ENCODE results near the gene ACSL6.

ACSL6 gene

GRCh38 chr5:132046880-132047299 is 35.4 kb upstream of the ACSL6 start:
- DNase-seq = no peak

- DNase-seq = no peak
Observed at GRCh38 chr5:132044207-132044606, 32.7 kb upstream of the ACSL6 start.

GRCh38 chr5:132037353-132037752 is 25.9 kb upstream of the ACSL6 start:
- no peak for DNase-seq

- no peak for DNase-seq
Observed at GRCh38 chr5:132033122-132033521, 21.7 kb upstream of the ACSL6 start.

- no peak for DNase-seq
Observed at GRCh38 chr5:132032196-132032595, 20.7 kb upstream of the ACSL6 start.

- no peak for DNase-seq
Observed at GRCh38 chr5:132030610-132031009, 19.2 kb upstream of the ACSL6 start.

GRCh38 chr5:132029609-132030330 is 18.3 kb upstream of the ACSL6 start:
- no peak for DNase-seq

- DNase-seq = no peak
Observed at GRCh38 chr5:132027027-132027426, 15.6 kb upstream of the ACSL6 start.

GRCh38 chr5:132026516-132027008 is 15.1 kb upstream of the ACSL6 start:
- no peak for DNase-seq

GRCh38 chr5:132025403-132025971 is 14.0 kb upstream of the ACSL6 start:
- no peak for DNase-seq

- peak; percentile 33 for DNase-seq
Observed at GRCh38 chr5:132024789-132025402, 13.4 kb upstream of the ACSL6 start.

GRCh38 chr5:132024117-132024435 is 12.6 kb upstream of the ACSL6 start:
- no peak for DNase-seq

GRCh38 chr5:132023258-132024116 is 12.0 kb upstream of the ACSL6 start:
- no peak for DNase-seq

- no peak for DNase-seq
Observed at GRCh38 chr5:132022737-132023136, 11.3 kb upstream of the ACSL6 start.

GRCh38 chr5:132021654-132022053 is 10.2 kb upstream of the ACSL6 start:
- DNase-seq = no peak

GRCh38 chr5:132020568-132021339 is 9.3 kb upstream of the ACSL6 start:
- DNase-seq = no peak

GRCh38 chr5:132019857-132020555 is 8.5 kb upstream of the ACSL6 start:
- peak; percentile 90 for DNase-seq

- peak; percentile 34 for DNase-seq
Observed at GRCh38 chr5:132019337-132019736, 7.9 kb upstream of the ACSL6 start.

- DNase-seq = peak; percentile 81
Observed at GRCh38 chr5:132017738-132018625, 6.5 kb upstream of the ACSL6 start.

- peak; percentile 92 for DNase-seq
Observed at GRCh38 chr5:132017316-132017715, 5.9 kb upstream of the ACSL6 start.

GRCh38 chr5:132016721-132017250 is 5.3 kb upstream of the ACSL6 start:
- no peak for DNase-seq
